ENCODE measurements around the gene KCNA10.

DNA sequence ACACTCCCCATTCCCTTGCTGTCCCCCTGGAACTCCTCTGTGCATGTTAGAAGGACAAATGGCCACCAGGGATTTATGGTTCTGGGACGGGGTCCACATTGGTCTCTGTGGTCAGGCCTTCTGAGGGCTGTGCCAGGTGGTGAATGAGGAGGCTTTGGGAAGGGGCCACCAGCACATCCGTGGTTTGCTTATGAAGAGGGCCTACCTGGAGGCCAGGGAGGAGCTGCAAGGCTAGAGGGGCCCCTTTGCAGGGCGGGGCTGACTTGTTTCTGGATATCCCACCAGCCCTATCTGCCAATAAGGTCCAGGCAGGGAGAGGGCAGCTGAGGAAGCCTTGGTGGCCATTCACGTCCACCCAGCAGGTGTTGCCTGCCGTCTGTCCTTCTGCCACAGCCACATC is 24.9 kb downstream of the KCNA10 start:
- TF ChIP-seq, protein P1, sequence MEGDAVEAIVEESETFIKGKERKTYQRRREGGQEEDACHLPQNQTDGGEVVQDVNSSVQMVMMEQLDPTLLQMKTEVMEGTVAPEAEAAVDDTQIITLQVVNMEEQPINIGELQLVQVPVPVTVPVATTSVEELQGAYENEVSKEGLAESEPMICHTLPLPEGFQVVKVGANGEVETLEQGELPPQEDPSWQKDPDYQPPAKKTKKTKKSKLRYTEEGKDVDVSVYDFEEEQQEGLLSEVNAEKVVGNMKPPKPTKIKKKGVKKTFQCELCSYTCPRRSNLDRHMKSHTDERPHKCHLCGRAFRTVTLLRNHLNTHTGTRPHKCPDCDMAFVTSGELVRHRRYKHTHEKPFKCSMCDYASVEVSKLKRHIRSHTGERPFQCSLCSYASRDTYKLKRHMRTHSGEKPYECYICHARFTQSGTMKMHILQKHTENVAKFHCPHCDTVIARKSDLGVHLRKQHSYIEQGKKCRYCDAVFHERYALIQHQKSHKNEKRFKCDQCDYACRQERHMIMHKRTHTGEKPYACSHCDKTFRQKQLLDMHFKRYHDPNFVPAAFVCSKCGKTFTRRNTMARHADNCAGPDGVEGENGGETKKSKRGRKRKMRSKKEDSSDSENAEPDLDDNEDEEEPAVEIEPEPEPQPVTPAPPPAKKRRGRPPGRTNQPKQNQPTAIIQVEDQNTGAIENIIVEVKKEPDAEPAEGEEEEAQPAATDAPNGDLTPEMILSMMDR (IDR thresholded peaks at IDR 0.05; ENCODE audit: low read length), result no peak
- TF ChIP-seq EZH2 (optimal IDR thresholded peaks at IDR 0.05; ENCODE audit: low read depth, low read length) (no peak), EZH2phosphoT487 (IDR thresholded peaks at IDR 0.05; ENCODE audit: low read length) (no peak)

Data from MM.1S (cell line).